Psoas muscle (tissue), 8 donors: ENCODE measurements around the gene TMEM184A. TPM values are rescaled to one million over a fixed set of nuclear protein-coding genes. Genes with fewer than 3 reads are reported as not detected.

Experiments
- ATAC-seq, 4 donors: fragments of 200-7000 bp; cut with Tn5 transposase; one replicate each; pipeline ENCODE4 v1.9.1; 2020; ENCODE audit warnings: moderate library complexity in 3 of 4, mild to moderate bottlenecking in 2 of 4
- DNase-seq, 2 donors: peaks; one replicate each; pipeline ENCODE4 v3.0.0-alpha.2; 2020
- H3K27ac ChIP-seq: fragments of 200-600 bp; one replicate; pipeline ENCODE4 v1.8.0; 2022
- H3K27me3 ChIP-seq, 3 donors: fragments of 200-600 bp in 1 of 3; one replicate each; pipeline versions ENCODE4 v1.6.1 to v1.8.0; 2013 to 2022; ENCODE audit warnings: low read length in 2 of 3, mild to moderate bottlenecking in 2 of 3, moderate library complexity in 1 of 3; ENCODE audit not compliant: insufficient read depth in 3 of 3
- H3K36me3 ChIP-seq, 2 donors: fragments of 200-600 bp in 1 of 2; one replicate each; pipeline versions ENCODE4 v1.6.1 to v1.8.0; 2013 to 2022; ENCODE audit warnings: low read depth in 1 of 2, mild to moderate bottlenecking in 1 of 2, moderate library complexity in 1 of 2; ENCODE audit not compliant: insufficient read depth in 1 of 2
- H3K4me1 ChIP-seq: fragments of 200-600 bp; one replicate; pipeline ENCODE4 v1.8.0; 2022
- H3K4me3 ChIP-seq: fragments of 200-600 bp; one replicate; pipeline ENCODE4 v1.8.0; 2022; ENCODE audit warnings: mild to moderate bottlenecking
- H3K9me3 ChIP-seq: fragments of 200-600 bp; one replicate; pipeline ENCODE4 v1.8.0; 2022
- WGBS, 3 donors: extraction: QIAGEN DNeasy Blood & Tissue Kit; methylation state at CpG; one replicate each; pipeline versions ENCODE4 v1.1.6 to v1.1.7; 2013; 5-methylcytosine and 5-hydroxymethylcytosine counted together
- intact Hi-C, 2 donors: fragments of 100-400 bp; cut with DNase I; formaldehyde crosslinking; loops; one replicate each; pipeline versions ENCODE4 v1.11.0 to v1.14.2; 2022
- polyA plus RNA-seq, 3 donors: library from polyadenylated mRNA; stranded (reverse); fragments of 200-250 nt; gene quantifications; one replicate each; pipeline ENCODE4 v1.2.3, GENCODE V29; 2013
- total RNA-seq, 4 donors: library from RNA; stranded (reverse); fragmentation: NEBNext Ultra II Directional in 2 of 4; extraction: Animal tissue kit (Norgen Biotek cat#: 25700) in 2 of 4; gene quantifications; one replicate each; pipeline versions ENCODE4 v1.2.1 to v1.2.4, GENCODE V29; 2021 to 2023
- TF ChIP-seq, protein P1 (sequence below): fragments of 200-600 bp; IDR thresholded peaks from one replicate; pipeline ENCODE4 v1.8.0; 2022; ENCODE audit warnings: antibody characterized with exemption
- donor health status: healthy with polysubstance abuse.
- donor health status: DM: no; HTN: no; CAD: no; lungs with moderate emphysema.
- donor health status: Bipolar disorder and iron deficiency.
- donor health status: healthy.
- donor health status: DM: yes; HTN: yes; CAD: no.
- donor health status: DM: no; HTN: no; CAD: no.
- donor health status: DM: no; HTN: no; CAD: no.
- donor health status: DM: yes; HTN: yes; CAD: no.

Gene TMEM184A
- total and polyA plus RNA-seq, 7 donors = 0.40 to 6.0 (median 2.8) TPM

- Histone ChIP-seq H3K27me3 (no peaks in the 10 kb centered on the region), H3K36me3 (peaks cover 0 to under 1% of the 10 kb centered on the region in 2 donors), H3K4me3 (no peak overlapping the region), H3K27ac (no peak overlapping the region), H3K4me1 (peaks cover 13% of the 10 kb centered on the region), H3K9me3 (no peaks in the 10 kb centered on the region)
- TF ChIP-seq, protein P1, sequence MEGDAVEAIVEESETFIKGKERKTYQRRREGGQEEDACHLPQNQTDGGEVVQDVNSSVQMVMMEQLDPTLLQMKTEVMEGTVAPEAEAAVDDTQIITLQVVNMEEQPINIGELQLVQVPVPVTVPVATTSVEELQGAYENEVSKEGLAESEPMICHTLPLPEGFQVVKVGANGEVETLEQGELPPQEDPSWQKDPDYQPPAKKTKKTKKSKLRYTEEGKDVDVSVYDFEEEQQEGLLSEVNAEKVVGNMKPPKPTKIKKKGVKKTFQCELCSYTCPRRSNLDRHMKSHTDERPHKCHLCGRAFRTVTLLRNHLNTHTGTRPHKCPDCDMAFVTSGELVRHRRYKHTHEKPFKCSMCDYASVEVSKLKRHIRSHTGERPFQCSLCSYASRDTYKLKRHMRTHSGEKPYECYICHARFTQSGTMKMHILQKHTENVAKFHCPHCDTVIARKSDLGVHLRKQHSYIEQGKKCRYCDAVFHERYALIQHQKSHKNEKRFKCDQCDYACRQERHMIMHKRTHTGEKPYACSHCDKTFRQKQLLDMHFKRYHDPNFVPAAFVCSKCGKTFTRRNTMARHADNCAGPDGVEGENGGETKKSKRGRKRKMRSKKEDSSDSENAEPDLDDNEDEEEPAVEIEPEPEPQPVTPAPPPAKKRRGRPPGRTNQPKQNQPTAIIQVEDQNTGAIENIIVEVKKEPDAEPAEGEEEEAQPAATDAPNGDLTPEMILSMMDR = no peak
- ATAC-seq (no peak), DNase-seq (peak in 1 of 2 donors; percentile 28)
- WGBS, 3 donors = 84 to 88% (median 86%) methylated on average over 28 of the region's 28 CpGs
- intact Hi-C loops = no loop called here
Observed at GRCh38 chr7:1559626-1560590, 3.9 kb upstream of the TMEM184A start.

DNA sequence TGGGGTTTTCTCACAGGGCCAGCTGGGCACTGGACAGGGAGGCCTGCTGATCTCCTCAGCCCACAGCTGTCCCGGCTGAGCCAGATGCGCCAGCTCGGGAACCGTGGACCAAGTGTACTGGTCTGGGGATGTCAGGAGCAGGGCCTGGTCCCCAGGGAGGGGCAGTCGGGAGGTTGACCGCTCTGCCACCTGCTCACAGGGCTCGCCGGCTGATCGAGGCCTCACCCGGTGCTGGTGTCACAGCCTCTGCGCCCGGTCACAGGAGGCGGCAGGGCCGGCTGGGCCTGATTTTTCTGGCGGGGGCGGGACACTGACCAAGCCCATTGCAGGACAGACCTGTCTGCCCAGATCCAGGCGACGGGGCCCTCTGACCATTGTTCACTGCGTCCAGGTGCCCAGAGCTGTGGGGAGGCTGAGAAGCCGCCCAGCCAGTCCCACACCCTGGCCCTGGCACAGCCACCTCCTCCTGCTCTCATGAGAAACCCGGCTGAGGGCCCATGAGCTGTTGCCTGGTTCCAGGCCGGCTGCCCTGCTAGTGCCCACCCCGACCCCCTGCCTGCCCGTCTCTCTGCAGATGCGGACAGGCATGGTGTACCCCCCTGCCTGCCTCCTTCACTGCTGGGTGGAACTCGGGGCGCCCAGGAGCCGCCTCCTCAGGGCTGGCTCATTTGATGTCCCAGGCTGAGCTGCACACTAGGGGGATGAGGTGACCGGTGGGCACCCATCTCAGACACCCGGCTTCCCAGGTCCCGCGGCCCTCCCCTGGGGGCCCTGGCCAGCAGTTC, 3.0 kb upstream of the TMEM184A start:
- TF ChIP-seq, protein P1 = no peak
- ATAC-seq (no peak), DNase-seq (peak in 1 of 2 donors; percentile 50)
- H3K27ac ChIP-seq = no peak overlapping the region
- no peak overlapping the region for H3K4me3 ChIP-seq
- intact Hi-C loops = loop anchor here in 1 of 2 donors (1.0 kb wide), 1 partner anchor 51 kb away; no protein-coding TSS in a partner anchor
- H3K4me1 ChIP-seq = peaks cover 13% of the 10 kb centered on the region
- H3K9me3 ChIP-seq = no peaks in the 10 kb centered on the region
- no peaks in the 10 kb centered on the region for H3K36me3 ChIP-seq
- whole genome bisulfite sequencing, 3 donors = 65 to 83% (median 74%) methylated on average over 29 to 32 of the region's 32 CpGs
- H3K27me3 ChIP-seq = no peaks in the 10 kb centered on the region

GRCh38 chr7:1558181-1558811, 2.3 kb upstream of the TMEM184A start:
- ATAC-seq (peak in 3 of 4 donors; percentile 40 to 67 (median 52)), DNase-seq (peak; percentile 44 to 79)
- no peak overlapping the region for H3K27ac ChIP-seq
- no peaks in the 10 kb centered on the region for H3K27me3 ChIP-seq
- H3K36me3 ChIP-seq = no peaks in the 10 kb centered on the region
- TF ChIP-seq, protein P1 = peak; percentile 54
- intact Hi-C loops = loop anchor here in 1 of 2 donors (1.0 kb wide), 1 partner anchor 50 kb away; no protein-coding TSS in a partner anchor
- H3K4me1 ChIP-seq = peaks cover 13% of the 10 kb centered on the region
- 31 to 41% (median 37%) methylated on average over 24 of the region's 24 CpGs for WGBS, 3 donors
- H3K9me3 ChIP-seq = no peaks in the 10 kb centered on the region
- no peak overlapping the region for H3K4me3 ChIP-seq

DNA sequence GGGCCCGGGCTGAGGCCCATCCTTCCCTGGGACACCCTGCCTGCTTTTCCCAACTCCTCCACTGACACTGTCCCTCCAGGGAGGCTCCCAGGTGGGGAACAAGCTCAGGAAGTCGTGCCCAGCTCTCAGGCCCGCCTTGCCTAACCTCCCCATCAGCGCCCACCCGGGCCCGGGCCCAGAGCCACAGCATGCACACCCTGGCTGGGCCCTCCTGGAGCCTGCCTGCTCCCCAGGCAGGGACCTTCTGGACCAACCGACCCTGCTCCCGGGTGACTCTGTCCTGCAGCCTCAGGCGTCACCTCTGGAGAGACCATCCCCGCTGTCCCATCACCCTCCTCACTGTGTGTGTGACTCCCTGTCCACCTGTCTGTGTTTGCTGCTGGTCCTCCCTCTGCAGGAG, 1.8 kb upstream of the TMEM184A start:
- Histone ChIP-seq H3K27ac (no peak overlapping the region), H3K4me1 (peaks cover 13% of the 10 kb centered on the region), H3K9me3 (no peaks in the 10 kb centered on the region), H3K4me3 (no peak overlapping the region), H3K36me3 (no peaks in the 10 kb centered on the region), H3K27me3 (no peaks in the 10 kb centered on the region)
- ATAC-seq (no peak), DNase-seq (no peak)
- intact Hi-C loops = loop anchor here (1.0 to 2.0 kb wide), 2 partner anchors 49 to 53 kb away; partner anchors contain the start of gene INTS1 (in 1 of the 2)
- 85 to 92% (median 91%) methylated on average over 10 of the region's 10 CpGs for WGBS, 3 donors
- TF ChIP-seq, protein P1 = no peak
